Mesangial cell (primary cell): ENCODE results near the gene TINCR. TPM values are rescaled to one million over a fixed set of nuclear protein-coding genes. Genes with fewer than 3 reads are reported as not detected.

Experiments
- total RNA-seq: library from RNA; depleted of rRNA; stranded (reverse); fragments of >200 nt; gene quantifications from 2 replicates; pipeline ENCODE4 v1.2.3, GENCODE V29; 2015

The TINCR gene
- not detected in 2 replicates for total RNA-seq

DNA sequence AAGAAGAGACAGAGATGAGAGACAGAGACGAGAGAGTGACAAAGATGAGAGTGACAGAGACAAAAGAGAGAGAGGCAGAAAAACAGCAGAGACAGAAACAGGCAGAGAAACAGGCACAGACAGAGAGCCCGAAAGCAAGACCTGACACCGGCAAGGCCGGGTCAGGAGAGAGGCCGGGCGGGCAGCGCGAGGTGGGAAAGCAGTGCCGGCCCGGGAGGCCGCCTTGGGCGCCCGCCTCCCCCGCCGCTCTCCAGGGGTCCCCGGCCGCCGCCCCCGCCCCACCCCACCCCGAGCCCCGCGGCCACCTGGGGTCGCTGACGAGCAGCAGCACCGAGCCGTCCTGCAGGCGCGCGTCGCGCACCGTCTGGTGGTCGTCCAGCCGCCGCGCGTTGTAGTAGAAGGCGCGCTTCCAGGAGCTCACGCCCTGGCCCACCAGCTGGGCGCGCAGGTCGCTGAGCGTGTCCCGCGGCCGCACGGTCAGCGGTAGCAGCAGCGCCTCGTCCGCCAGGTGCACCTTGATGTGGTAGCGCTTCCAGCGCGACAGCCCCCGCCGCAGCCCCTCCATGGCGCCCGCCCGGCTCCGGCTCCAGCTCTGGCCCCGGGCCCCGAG, at the start of gene TINCR:
TINCR (minus strand) TSS at position 594 of the 610 bp plus-strand sequence.

Other genes starting within 250 kb of the TINCR start
- 59.3 and 196 TPM in 2 replicates for gene PTPRS, start 227.1 kb downstream of the TINCR start, total RNA-seq
- gene ZNRF4, start 112.5 kb downstream of the TINCR start, total RNA-seq: not detected in 2 replicates
- gene SAFB2, start 54.8 kb upstream of the TINCR start, total RNA-seq: 19.9 and 20.5 TPM in 2 replicates
- gene SAFB, start 55.1 kb upstream of the TINCR start, total RNA-seq: 35.0 and 60.8 TPM in 2 replicates
- 83.9 and 89.0 TPM in 2 replicates for gene MICOS13, start 112.6 kb upstream of the TINCR start, total RNA-seq
- gene HSD11B1L, start 113.1 kb upstream of the TINCR start, total RNA-seq: 15.5 and 27.1 TPM in 2 replicates
- 1,120 and 1,187 TPM in 2 replicates for gene RPL36, start 122.3 kb upstream of the TINCR start, total RNA-seq
- 105 and 116 TPM in 2 replicates for gene LONP1, start 152.2 kb upstream of the TINCR start, total RNA-seq
- gene CATSPERD, start 152.7 kb upstream of the TINCR start, total RNA-seq: not detected in 2 replicates
- 0.51 and 0.81 TPM in 2 replicates for gene PRR22, start 216.8 kb upstream of the TINCR start, total RNA-seq
- gene DUS3L, start 223.2 kb upstream of the TINCR start, total RNA-seq: 27.1 and 34.7 TPM in 2 replicates
- gene NRTN, start 237.1 kb upstream of the TINCR start, total RNA-seq: 1.6 and 2.5 TPM in 2 replicates